B cell (primary cell): ENCODE data around the gene SETBP1.

Experiments used
- CTCF ChIP-seq: fragments of 200-600 bp; IDR thresholded peaks from one replicate; pipeline ENCODE4 v1.8.0; 2022; ENCODE audit warnings: antibody characterized with exemption, mild to moderate bottlenecking
- EZH2 ChIP-seq: IDR thresholded peaks from 2 replicates; pipeline ENCODE4 v1.6.1; 2012; ENCODE audit warnings: borderline replicate concordance, low read depth, mild to moderate bottlenecking, moderate library complexity, low read length; ENCODE audit not compliant: insufficient read depth, poor library complexity, severe bottlenecking

- TF ChIP-seq CTCF (no peak), EZH2 (no peak)
Measured at GRCh38 chr18:45106331-45106774, 425.7 kb downstream of the SETBP1 start.
